ENCODE results near the gene CXorf38.

Gene CXorf38, protein sequence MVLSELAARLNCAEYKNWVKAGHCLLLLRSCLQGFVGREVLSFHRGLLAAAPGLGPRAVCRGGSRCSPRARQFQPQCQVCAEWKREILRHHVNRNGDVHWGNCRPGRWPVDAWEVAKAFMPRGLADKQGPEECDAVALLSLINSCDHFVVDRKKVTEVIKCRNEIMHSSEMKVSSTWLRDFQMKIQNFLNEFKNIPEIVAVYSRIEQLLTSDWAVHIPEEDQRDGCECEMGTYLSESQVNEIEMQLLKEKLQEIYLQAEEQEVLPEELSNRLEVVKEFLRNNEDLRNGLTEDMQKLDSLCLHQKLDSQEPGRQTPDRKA

GRCh38 chrX:40647307-40648197 is at the start of gene CXorf38:
Gene CXorf38, minus strand, starts transcription at chrX:40647561. Its CDS starts 41 bp downstream, at chrX:40647520.
- DNase-seq (ENCODE audit: low read depth) = peak; percentile 81

DNA sequence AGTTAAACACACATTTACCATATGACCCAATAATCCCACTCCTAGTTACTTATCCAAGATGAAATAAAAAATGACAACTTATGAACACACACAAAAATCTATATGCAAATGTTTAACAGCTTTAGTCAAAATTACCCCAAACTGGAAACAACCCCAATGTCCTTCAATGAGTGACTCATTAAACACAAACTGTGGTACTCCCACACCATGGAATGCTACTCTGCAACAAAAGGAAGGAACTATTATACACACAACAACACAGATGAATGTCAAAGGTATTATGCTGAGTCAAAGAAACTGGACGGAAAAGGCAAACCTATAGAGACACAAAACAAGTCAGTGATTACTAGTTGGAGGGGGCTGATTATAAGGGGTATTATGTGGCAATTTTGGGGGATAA is 47.4 kb upstream of the CXorf38 start:
- DNase-seq (ENCODE audit: low read depth) = no peak

- DNase-seq (ENCODE audit: low read depth) = peak; percentile 33
These were observed 41.6 kb upstream of the CXorf38 start for GRCh38 chrX:40688929-40689328.

DNA sequence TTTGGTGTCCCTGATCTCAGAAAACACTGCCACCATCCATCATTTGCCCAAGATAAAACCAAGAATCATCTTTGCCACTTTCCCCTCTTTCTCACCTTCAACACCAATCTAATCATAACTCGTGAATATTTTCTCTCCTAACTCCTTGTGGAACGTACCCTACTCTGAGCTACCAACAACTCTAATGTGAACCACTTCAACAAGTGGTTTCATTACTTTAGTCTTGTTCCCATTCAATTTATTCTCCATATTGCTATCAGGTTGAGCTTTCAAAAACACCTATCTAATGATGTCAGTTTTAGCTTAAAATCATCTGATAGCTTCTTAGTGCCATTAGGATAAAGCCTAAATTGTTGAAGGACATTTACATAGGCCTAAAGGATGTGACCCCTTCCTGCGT is 39.8 kb upstream of the CXorf38 start:
- no peak for DNase-seq (ENCODE audit: low read depth)

DNA sequence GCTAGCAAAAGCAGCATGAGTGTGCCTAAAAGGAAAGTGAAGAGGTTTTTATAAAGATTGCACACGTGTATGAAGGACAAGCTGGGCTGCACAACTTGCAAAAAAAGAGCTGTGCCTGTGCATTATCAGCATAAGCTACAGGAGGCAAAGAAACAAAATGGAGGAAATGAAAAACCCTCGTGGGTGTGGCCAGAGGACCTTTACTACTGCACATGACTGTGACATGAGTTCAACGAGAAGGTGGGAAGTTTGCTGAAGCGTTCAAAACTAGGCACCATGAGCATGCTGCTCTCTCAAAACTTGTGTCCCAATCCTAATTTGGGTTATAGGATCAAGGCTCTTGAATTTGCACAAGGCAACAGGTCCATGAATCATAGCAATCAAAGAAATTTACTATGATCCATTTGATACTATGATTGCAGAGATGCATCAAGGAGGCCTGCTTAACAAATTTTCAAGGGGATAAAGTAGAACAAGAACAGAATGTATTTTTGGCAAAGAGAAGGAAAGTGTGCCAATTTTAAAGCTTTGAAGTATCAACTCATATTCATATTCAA is 38.1 kb upstream of the CXorf38 start:
- no peak for DNase-seq (ENCODE audit: low read depth)

DNA sequence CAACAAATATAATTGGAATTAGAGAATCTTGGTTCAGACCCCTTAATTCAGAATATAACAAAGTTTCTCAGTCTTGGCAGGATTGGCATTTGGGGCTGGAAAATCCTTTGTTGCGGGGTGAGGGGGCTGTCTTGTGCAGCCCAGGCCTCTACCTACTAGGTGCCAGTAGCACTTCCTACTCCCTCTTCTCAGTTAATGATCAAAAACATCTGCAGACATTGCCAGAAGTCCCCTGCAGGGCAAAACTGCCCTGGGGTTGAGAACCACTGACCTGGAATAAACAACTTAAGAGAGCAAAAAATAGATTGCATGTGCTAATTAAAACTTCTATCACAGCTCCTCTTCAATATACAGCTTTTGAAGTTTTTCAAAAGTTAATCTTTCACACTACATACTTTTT is 36.7 kb upstream of the CXorf38 start:
- DNase-seq (ENCODE audit: low read depth) = no peak

DNA sequence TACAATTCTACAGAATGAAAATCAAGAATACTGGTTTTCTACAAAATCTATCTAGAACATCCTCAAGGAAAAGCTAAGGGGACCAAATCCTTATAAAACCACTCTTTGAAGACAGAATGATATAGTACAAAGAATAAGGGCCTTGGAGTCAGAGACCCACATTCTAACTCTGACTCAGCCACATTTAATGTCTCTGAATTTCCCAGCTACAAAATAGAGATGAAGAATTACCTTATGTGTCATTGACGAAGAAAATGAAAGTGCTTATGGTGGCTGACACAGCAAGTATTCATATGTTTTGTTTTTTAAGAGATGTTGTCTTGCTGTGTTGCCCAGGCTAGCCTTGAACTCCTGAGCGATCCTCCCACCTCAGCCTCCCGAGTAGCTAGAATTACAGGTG is 35.9 kb upstream of the CXorf38 start:
- DNase-seq (ENCODE audit: low read depth) = no peak

DNA sequence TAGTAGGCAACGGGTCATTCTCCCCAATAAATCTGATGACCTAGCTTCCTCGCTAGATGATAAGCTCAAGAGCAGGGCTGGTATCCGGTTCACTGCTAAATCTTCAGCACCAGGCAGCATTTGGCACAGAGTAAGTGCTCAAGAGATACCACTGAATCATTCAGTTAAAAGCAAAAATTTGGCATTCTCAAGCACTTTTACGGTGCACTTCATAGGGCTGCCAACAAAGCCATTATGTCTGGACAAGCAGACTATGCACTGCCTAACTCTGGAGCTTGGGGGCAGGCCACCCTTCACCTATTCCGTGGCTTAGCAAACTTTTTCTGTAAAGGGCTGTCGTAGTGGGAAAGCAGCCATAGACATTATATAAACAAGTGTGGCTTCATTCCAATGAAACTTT is 23.8 kb upstream of the CXorf38 start:
- no peak for DNase-seq (ENCODE audit: low read depth)

GRCh38 chrX:40663880-40664630 is 16.7 kb upstream of the CXorf38 start:
- DNase-seq (ENCODE audit: low read depth) = peak; percentile 38

- DNase-seq (ENCODE audit: low read depth) = no peak
These were observed 15.8 kb upstream of the CXorf38 start for GRCh38 chrX:40663078-40663740.

DNA sequence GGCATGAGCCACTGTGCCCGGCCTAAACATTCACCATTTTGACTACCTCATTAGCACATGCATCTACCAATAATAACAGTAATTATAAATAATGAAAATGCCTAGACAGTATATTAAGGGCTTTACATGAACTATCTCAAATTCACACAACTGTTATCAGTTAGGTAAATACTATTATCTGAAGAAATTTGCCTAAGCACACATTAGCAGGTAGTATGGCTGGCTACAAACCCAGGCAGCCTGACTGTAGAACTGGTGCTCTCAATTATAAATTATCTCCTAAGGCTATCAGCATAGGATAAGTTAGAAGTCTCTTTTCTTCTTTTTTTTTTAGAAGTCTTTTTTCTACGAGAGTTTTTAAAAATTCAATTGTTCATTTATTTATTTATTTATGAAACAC is 14.1 kb upstream of the CXorf38 start:
- DNase-seq (ENCODE audit: low read depth) = no peak

GRCh38 chrX:40660381-40660780 is 13.0 kb upstream of the CXorf38 start:
- DNase-seq (ENCODE audit: low read depth) = no peak

- DNase-seq (ENCODE audit: low read depth) = no peak
These were observed 6.2 kb upstream of the CXorf38 start for GRCh38 chrX:40653535-40653934.

- no peak for DNase-seq (ENCODE audit: low read depth)
These were observed 5.3 kb upstream of the CXorf38 start for GRCh38 chrX:40652664-40653063.

GRCh38 chrX:40651620-40652223 is 4.4 kb upstream of the CXorf38 start:
- peak; percentile 21 for DNase-seq (ENCODE audit: low read depth)

DNA sequence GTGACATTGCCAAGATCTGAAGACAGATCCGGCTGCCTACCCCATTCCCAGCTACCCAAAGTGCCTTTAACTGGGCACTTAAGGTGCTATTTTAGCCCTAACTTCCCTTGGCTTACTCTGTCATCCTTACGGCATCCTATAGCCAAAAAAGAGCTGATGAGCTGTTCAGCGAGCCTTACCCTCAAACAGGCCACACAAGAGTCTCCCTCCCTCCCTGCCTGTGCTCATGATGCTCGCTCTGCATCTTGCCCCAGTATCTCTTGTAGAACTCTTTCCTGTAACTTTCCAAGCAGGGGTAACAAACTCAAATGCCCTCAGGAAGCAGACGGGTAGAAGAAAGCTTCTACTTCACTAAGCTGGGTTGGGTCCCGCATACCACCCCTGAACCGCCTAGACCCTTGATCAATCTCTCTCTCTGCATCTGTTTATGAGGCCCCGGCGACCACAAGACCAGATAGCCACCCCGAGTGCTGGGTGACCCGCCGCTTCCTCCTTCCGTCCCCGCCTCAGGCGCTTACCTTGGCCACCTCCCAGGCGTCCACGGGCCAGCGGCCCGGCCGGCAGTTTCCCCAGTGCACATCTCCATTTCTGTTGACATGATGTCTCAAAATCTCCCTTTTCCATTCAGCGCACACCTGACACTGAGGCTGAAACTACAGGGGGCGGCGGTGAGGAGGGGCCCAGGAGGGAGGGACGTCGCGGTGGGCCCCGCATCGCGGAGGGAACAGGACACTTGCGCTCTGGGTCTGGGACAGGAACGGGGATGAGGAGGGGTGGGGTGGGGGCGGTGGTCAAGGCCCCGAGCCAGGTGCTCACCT is 663 bp downstream of the CXorf38 start:
- DNase-seq (ENCODE audit: low read depth) = peak; percentile 3

GRCh38 chrX:40644821-40645358 is 2.5 kb downstream of the CXorf38 start:
- peak; percentile 58 for DNase-seq (ENCODE audit: low read depth)

GRCh38 chrX:40644176-40644575 is 3.2 kb downstream of the CXorf38 start:
- DNase-seq (ENCODE audit: low read depth) = peak; percentile 71

- DNase-seq (ENCODE audit: low read depth) = no peak
These were observed 9.7 kb downstream of the CXorf38 start for GRCh38 chrX:40637687-40638086.

DNA sequence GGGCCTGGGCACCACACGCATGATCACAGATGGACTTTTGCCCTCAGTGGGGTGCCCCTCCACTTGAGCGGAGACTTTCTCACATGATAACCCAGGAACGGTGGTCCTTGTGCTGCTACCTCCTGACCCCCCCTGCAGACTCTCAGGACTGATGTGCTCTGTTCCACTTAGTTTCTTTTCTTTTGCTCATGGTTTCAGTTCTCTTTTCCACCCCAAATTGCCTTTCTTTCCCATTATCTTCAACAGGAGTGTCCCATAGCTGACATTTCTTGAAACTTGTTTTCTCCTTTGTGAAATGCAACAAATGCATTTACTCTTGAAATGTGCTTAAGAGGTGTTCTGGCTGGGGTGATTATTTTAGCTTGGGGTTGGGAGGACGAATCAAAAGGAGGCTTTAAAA is 15.2 kb downstream of the CXorf38 start:
- DNase-seq (ENCODE audit: low read depth) = no peak
